HCT116 (cell line): Measurements from ENCODE around the gene EIF5A2. TPM values are rescaled to one million over a fixed set of nuclear protein-coding genes. Genes with fewer than 3 reads are reported as not detected.

Source experiments
- ATAC-seq: fragments of 200-7000 bp; cut with Tn5 transposase; 2 replicates; pipeline ENCODE4 v1.9.1; 2020; ENCODE audit warnings: mild to moderate bottlenecking, moderate library complexity
- BruUV-seq: library from RNA; stranded (reverse); fragments of 400-500 nt; replicated peaks from 2 replicates; lab custom pipeline; 2021; lab: Mats Ljungman, UMichigan
- CTCF ChIA-PET: fragments of 300-600 bp; sonication (Branson Sonifier 250); formaldehyde crosslinking; loops from one replicate; lab custom pipeline; 2021; ENCODE audit warnings: antibody characterized with exemption; lab: Charles Lee
- POLR2A ChIA-PET: fragments of 300-600, 350-600 bp; sonication (Branson Sonifier 250); formaldehyde crosslinking; loops from one replicate; lab custom pipeline; 2021; ENCODE audit warnings: antibody characterized with exemption; lab: Charles Lee
- RAD21 ChIA-PET, 2 experiments: fragments of 300-600 bp; sonication (Branson Sonifier 250); formaldehyde crosslinking; loops; one replicate each; lab custom pipeline; 2023; ENCODE audit warnings: low total read pairs in 2 of 2; ENCODE audit not compliant: uncharacterized antibody in 2 of 2, unreplicated experiment in 2 of 2, low non-redundant PET in 1 of 2; lab: Charles Lee
- DNase-seq: peaks from one replicate; pipeline ENCODE4 v3.0.0-alpha.2; 2010; ENCODE audit warnings: low read depth, low spot score
- H2AFZ ChIP-seq: fragments of 200-600 bp; shearing (Covaris generic), sonication (generic); 2 replicates; pipeline ENCODE4 v1.6.1; 2017; ENCODE audit warnings: low read depth, mixed run types, mixed read lengths, antibody characterized with exemption, low read length; ENCODE audit not compliant: poor library complexity, severe bottlenecking
- H3K27ac ChIP-seq: 2 replicates; pipeline ENCODE4 v1.5.1; 2012; ENCODE audit warnings: low read depth, low read length
- H3K27me3 ChIP-seq: fragments of 200-600 bp; sonication (generic); 2 replicates; pipeline ENCODE4 v1.6.1; 2016; ENCODE audit warnings: mixed run types, low read length, mixed read lengths; ENCODE audit not compliant: insufficient read depth
- H3K36me3 ChIP-seq, 2 experiments: fragments of 200-500 bp in 1 of 2; fragments of 200-600 bp in 1 of 2; sonication (Bioruptor generic) in 1 of 2; sonication (generic) in 1 of 2; 2 replicates each; pipeline versions ENCODE4 v1.5.1 to v1.6.1; 2014 to 2016; ENCODE audit warnings: low read length in 2 of 2, inconsistent platforms in 1 of 2, mixed read lengths in 1 of 2, mixed run types in 1 of 2; ENCODE audit not compliant: insufficient read depth in 2 of 2, control insufficient read depth in 1 of 2
- H3K4me1 ChIP-seq, 2 experiments: fragments of 200-600 bp in 1 of 2; sonication (generic) in 1 of 2; 2 replicates each; pipeline versions ENCODE4 v1.5.1 to v1.6.1; 2012 to 2017; ENCODE audit warnings: low read length in 2 of 2, inconsistent platforms in 1 of 2, mild to moderate bottlenecking in 1 of 2, mixed read lengths in 1 of 2, mixed run types in 1 of 2, moderate library complexity in 1 of 2; ENCODE audit not compliant: insufficient read depth in 2 of 2, control insufficient read depth in 1 of 2
- H3K4me2 ChIP-seq: fragments of 200-600 bp; sonication (generic); 2 replicates; pipeline ENCODE4 v1.6.1; 2017; ENCODE audit warnings: mixed run types, low read length, mixed read lengths
- H3K4me3 ChIP-seq, 2 experiments: fragments of 200-600 bp in 1 of 2; sonication (generic) in 1 of 2; replicated peaks in 1 of 2; 2 replicates each; pipeline ENCODE4 v1.5.1; 2011 to 2016; ENCODE audit warnings: low read length in 2 of 2, control low read depth in 1 of 2, low read depth in 1 of 2, mild to moderate bottlenecking in 1 of 2, mixed read lengths in 1 of 2, mixed run types in 1 of 2
- H3K79me2 ChIP-seq: fragments of 200-600 bp; sonication (generic); 2 replicates; pipeline ENCODE4 v1.6.1; 2017; ENCODE audit warnings: mild to moderate bottlenecking, mixed run types, low read length, moderate library complexity, mixed read lengths; ENCODE audit not compliant: insufficient read depth
- H3K9ac ChIP-seq: fragments of 200-600 bp; sonication (generic); 2 replicates; pipeline ENCODE4 v1.6.1; 2016; ENCODE audit warnings: low read length, mixed read lengths
- H3K9me2 ChIP-seq: fragments of 200-600 bp; sonication (generic), shearing (Covaris generic); 2 replicates; pipeline ENCODE4 v1.6.1; 2017; ENCODE audit warnings: mixed run types, mild to moderate bottlenecking, moderate library complexity; ENCODE audit not compliant: insufficient read depth
- H3K9me3 ChIP-seq, 2 experiments: fragments of 200-500 bp in 1 of 2; fragments of 200-600 bp in 1 of 2; sonication (Bioruptor generic) in 1 of 2; sonication (generic) in 1 of 2; 2 replicates each; pipeline ENCODE4 v1.6.1; 2014 to 2017; ENCODE audit warnings: low read length in 2 of 2, mixed read lengths in 2 of 2, inconsistent platforms in 1 of 2, low read depth in 1 of 2, mild to moderate bottlenecking in 1 of 2, mixed run types in 1 of 2, moderate library complexity in 1 of 2; ENCODE audit not compliant: control insufficient read depth in 1 of 2, insufficient read depth in 1 of 2
- H4K20me1 ChIP-seq: fragments of 200-600 bp; sonication (generic), shearing (Covaris generic); 2 replicates; pipeline ENCODE4 v1.6.1; 2017; ENCODE audit warnings: mixed run types, mild to moderate bottlenecking, moderate library complexity; ENCODE audit not compliant: insufficient read depth
- CBX3 ChIP-seq: IDR thresholded peaks from 2 replicates; pipeline ENCODE4 v1.6.1; 2012; ENCODE audit warnings: low read depth
- EGR1 ChIP-seq: IDR thresholded peaks from 2 replicates; pipeline ENCODE4 v1.6.1; 2012; ENCODE audit warnings: low read depth
- EZH2 ChIP-seq: fragments of 200-600 bp; sonication (generic); IDR thresholded peaks from 2 replicates; pipeline ENCODE4 v1.6.1; 2017; ENCODE audit warnings: antibody characterized with exemption, mixed run types
- EZH2phosphoT487 ChIP-seq: fragments of 200-600 bp; IDR thresholded peaks from 2 replicates; pipeline ENCODE4 v1.6.1; 2018; ENCODE audit warnings: antibody characterized with exemption, borderline replicate concordance
- SP1 ChIP-seq: IDR thresholded peaks from 2 replicates; pipeline ENCODE4 v1.6.1; 2012; ENCODE audit warnings: low read depth
- SRF ChIP-seq: IDR thresholded peaks from 2 replicates; pipeline ENCODE4 v1.6.1; 2012; ENCODE audit warnings: low read depth
- TCF7L2 ChIP-seq: IDR thresholded peaks from 2 replicates; pipeline ENCODE4 v1.7.0; 2011; ENCODE audit warnings: borderline replicate concordance, inconsistent platforms; ENCODE audit not compliant: insufficient read depth, insufficient read length; ENCODE audit errors: extremely low read depth
- YY1 ChIP-seq: IDR thresholded peaks from 2 replicates; pipeline ENCODE4 v1.6.1; 2011; ENCODE audit warnings: low read length, low read depth, moderate library complexity, mild to moderate bottlenecking; ENCODE audit not compliant: insufficient replicate concordance; ENCODE audit errors: extremely low read depth
- ZNF274 ChIP-seq: fragments of 200-500 bp; sonication (Bioruptor generic); IDR thresholded peaks from 2 replicates; pipeline ENCODE4 v1.6.1; 2014; ENCODE audit warnings: mild to moderate bottlenecking, low read depth, low read length, inconsistent platforms
- intact Hi-C: fragments of 100-400 bp; cut with micrococcal nuclease; formaldehyde crosslinking; loops from 2 replicates; pipeline ENCODE4 v1.10.0; 2022
- total RNA-seq: library from RNA; stranded (reverse); gene quantifications from one replicate; pipeline ENCODE4 v1.2.1, GENCODE V29; 2021; ENCODE audit not compliant: unreplicated experiment
- TF ChIP-seq, protein P1 (sequence below): IDR thresholded peaks from 2 replicates; pipeline ENCODE4 v1.6.1; 2012
- TF ChIP-seq, protein P2 (sequence below): IDR thresholded peaks from 2 replicates; pipeline ENCODE4 v1.6.1; 2012
- TF ChIP-seq, protein P3 (sequence below), 3 experiments: fragments of 200-600 bp in 1 of 3; sonication (generic) in 1 of 3; IDR thresholded peaks in 2 of 3; conservative IDR thresholded peaks in 1 of 3; 2 replicates each; pipeline ENCODE4 v1.5.1; 2012 to 2017; ENCODE audit warnings: low read depth in 2 of 3, low read length in 2 of 3, antibody characterized with exemption in 1 of 3, borderline replicate concordance in 1 of 3, control low read depth in 1 of 3, mild to moderate bottlenecking in 1 of 3, mixed read lengths in 1 of 3, mixed run types in 1 of 3, moderate library complexity in 1 of 3; ENCODE audit not compliant: insufficient read depth in 1 of 3

The EIF5A2 gene
- total RNA-seq, 1 experiment from 2014 or later, result 19.4 TPM

DNA sequence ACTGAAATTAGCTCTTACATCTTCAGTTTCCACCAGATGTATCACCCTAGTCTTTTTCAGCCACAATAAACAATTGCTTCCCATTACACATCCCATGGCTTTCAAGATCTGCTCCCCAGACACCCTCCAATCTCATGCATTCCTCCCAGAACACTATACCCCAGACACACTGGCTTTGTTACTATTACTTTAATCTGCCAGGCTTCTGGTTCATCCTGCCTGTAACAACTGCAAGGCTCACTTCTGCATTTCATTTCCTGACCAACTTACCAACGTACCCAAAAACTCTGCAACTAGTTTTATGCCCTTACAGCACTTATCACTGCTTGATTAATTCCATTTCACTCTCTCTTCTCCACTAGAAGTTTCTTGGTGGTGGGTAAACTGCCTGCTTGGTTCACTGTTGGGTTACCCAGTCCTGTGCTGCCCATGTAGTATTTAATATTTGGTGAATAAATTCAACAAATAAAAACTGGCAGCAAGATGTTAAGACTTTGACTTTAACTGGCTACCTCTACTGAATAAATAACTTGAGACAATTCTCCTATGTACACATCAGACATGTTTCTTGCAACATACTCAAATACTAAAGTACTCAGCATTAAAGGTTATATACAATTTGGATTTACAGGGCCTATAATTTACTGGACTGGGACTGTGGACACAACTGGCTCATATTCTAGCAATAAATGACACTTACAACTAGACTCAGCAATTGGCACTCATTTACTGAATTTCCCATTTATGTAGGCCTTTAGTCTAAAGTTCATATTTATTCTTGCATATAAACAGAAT is 41.1 kb downstream of the EIF5A2 start:
- H3K4me1 ChIP-seq, result peaks cover 9 to 20% of the 10 kb centered on the region in 2 experiments
- ATAC-seq (no peak), DNase-seq (no peak)
- peaks cover 26% of the 10 kb centered on the region for H4K20me1 ChIP-seq
- RAD21 ChIA-PET, result no interaction called here
- BruUV-seq, result no TSS peak
- no peak overlapping the region for H2AFZ ChIP-seq
- H3K27me3 ChIP-seq, result no peaks in the 10 kb centered on the region
- peak overlapping the region; percentile 17; the same call in 1 of the 2 replicates for H3K9ac ChIP-seq
- TF ChIP-seq TCF7L2 (no peak), EGR1 (no peak), YY1 (no peak), EZH2 (no peak), SP1 (no peak), EZH2phosphoT487 (no peak)
- TF ChIP-seq, protein P1, sequence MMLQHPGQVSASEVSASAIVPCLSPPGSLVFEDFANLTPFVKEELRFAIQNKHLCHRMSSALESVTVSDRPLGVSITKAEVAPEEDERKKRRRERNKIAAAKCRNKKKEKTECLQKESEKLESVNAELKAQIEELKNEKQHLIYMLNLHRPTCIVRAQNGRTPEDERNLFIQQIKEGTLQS, result no peak
- peaks cover 26 to 31% of the 10 kb centered on the region in 2 experiments for H3K36me3 ChIP-seq
- POLR2A ChIA-PET, result no interaction called here
- no peaks in the 10 kb centered on the region for H3K9me2 ChIP-seq
- H3K4me3 ChIP-seq, result no peak overlapping the region
- H3K4me2 ChIP-seq, result no peak overlapping the region
- peak overlapping the region; percentile 84; the same call in 1 of the 2 replicates for H3K27ac ChIP-seq
- intact Hi-C loops, result no loop called here
- CTCF ChIA-PET, result no interaction called here
- H3K9me3 ChIP-seq, result no peaks in the 10 kb centered on the region
- H3K79me2 ChIP-seq, result peaks cover 37% of the 10 kb centered on the region

DNA sequence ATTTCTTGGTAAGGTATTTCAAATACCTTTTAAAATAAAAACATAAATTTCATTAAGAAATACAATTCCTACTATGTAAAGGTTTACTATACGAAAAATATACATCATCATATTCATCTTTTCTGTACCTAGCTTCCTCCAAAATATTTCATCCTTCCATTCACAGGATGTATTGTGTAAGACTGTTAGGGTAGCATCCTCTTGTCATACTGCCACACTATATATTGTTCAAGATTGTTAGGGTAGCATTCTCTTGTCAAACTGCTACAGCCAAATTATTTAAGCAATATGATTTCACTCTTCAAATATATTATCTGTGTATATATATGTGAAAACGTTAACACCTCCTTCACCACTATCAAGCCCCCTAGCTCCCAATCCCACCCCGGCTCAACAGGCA is 41.9 kb downstream of the EIF5A2 start:
- intact Hi-C loops, result no loop called here
- ATAC-seq (no peak), DNase-seq (no peak)
- ChIA-PET CTCF (interaction anchor here (1.3 kb wide), 1 partner anchor 55 kb away, joined by 4 read pairs; no protein-coding TSS in a partner anchor), RAD21 (no interaction called here), POLR2A (interaction anchor here (1.4 kb wide), 1 partner anchor 9 kb away, joined by 8 read pairs; no protein-coding TSS in a partner anchor)
- Histone ChIP-seq H3K27me3 (no peaks in the 10 kb centered on the region), H3K4me3 (no peak overlapping the region), H3K4me2 (no peak overlapping the region), H3K9me3 (no peaks in the 10 kb centered on the region), H3K36me3 (peaks cover 26 to 31% of the 10 kb centered on the region in 2 experiments), H2AFZ (no peak overlapping the region), H3K9me2 (no peaks in the 10 kb centered on the region), H3K4me1 (peaks cover 7 to 18% of the 10 kb centered on the region in 2 experiments), H3K9ac (no peak overlapping the region), H3K79me2 (peaks cover 37% of the 10 kb centered on the region), H4K20me1 (peaks cover 26% of the 10 kb centered on the region), H3K27ac (no peak overlapping the region; the same call in 1 of the 2 replicates)
- no TSS peak for BruUV-seq
- TF ChIP-seq SRF, result no peak
- no peak for TF ChIP-seq YY1
- TF ChIP-seq ZNF274, result no peak
- no peak for TF ChIP-seq CBX3
- TF ChIP-seq, protein P2, sequence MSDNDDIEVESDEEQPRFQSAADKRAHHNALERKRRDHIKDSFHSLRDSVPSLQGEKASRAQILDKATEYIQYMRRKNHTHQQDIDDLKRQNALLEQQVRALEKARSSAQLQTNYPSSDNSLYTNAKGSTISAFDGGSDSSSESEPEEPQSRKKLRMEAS, result no peak
- TF ChIP-seq, protein P3, sequence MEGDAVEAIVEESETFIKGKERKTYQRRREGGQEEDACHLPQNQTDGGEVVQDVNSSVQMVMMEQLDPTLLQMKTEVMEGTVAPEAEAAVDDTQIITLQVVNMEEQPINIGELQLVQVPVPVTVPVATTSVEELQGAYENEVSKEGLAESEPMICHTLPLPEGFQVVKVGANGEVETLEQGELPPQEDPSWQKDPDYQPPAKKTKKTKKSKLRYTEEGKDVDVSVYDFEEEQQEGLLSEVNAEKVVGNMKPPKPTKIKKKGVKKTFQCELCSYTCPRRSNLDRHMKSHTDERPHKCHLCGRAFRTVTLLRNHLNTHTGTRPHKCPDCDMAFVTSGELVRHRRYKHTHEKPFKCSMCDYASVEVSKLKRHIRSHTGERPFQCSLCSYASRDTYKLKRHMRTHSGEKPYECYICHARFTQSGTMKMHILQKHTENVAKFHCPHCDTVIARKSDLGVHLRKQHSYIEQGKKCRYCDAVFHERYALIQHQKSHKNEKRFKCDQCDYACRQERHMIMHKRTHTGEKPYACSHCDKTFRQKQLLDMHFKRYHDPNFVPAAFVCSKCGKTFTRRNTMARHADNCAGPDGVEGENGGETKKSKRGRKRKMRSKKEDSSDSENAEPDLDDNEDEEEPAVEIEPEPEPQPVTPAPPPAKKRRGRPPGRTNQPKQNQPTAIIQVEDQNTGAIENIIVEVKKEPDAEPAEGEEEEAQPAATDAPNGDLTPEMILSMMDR (IDR thresholded peaks at IDR 0.05 in 2 of 3, conservative IDR thresholded peaks at IDR 0.05 in 1 of 3; ENCODE audit: borderline replicate concordance in 1 of 3, insufficient read depth in 1 of 3, low read depth in 2 of 3, low read length in 2 of 3), result no peak
